ENCODE measurements around the gene HNF4A. TPM values are rescaled to one million over a fixed set of nuclear protein-coding genes. Genes with fewer than 3 reads are reported as not detected.

HNF4A gene
- total RNA-seq, 1 experiment from 2014 or later, result not detected

GRCh38 chr20:44392088-44392775, 36.7 kb downstream of the HNF4A start:
- DNase-seq (ENCODE audit: low read depth), result no peak

GRCh38 chr20:44392776-44393607, 37.5 kb downstream of the HNF4A start:
- DNase-seq (ENCODE audit: low read depth), result no peak

GRCh38 chr20:44393608-44394451, 38.3 kb downstream of the HNF4A start:
- no peak for DNase-seq (ENCODE audit: low read depth)

- DNase-seq (ENCODE audit: low read depth), result no peak
Measured at GRCh38 chr20:44394452-44394701, 38.9 kb downstream of the HNF4A start.

- no peak for DNase-seq (ENCODE audit: low read depth)
Measured at GRCh38 chr20:44394702-44395460, 39.4 kb downstream of the HNF4A start.

- DNase-seq (ENCODE audit: low read depth), result no peak
Measured at GRCh38 chr20:44395461-44396340, 40.2 kb downstream of the HNF4A start.

GRCh38 chr20:44396369-44397130, 41.1 kb downstream of the HNF4A start:
- no peak for DNase-seq (ENCODE audit: low read depth)

- DNase-seq (ENCODE audit: low read depth), result peak; percentile 72
Measured at GRCh38 chr20:44398335-44398734, 42.8 kb downstream of the HNF4A start.

GRCh38 chr20:44399446-44399845, 43.9 kb downstream of the HNF4A start:
- DNase-seq (ENCODE audit: low read depth), result no peak

GRCh38 chr20:44400671-44400969, 45.1 kb downstream of the HNF4A start:
- no peak for DNase-seq (ENCODE audit: low read depth)

GRCh38 chr20:44400970-44401769, 45.7 kb downstream of the HNF4A start:
- DNase-seq (ENCODE audit: low read depth), result no peak

GRCh38 chr20:44401770-44402390, 46.4 kb downstream of the HNF4A start:
- no peak for DNase-seq (ENCODE audit: low read depth)

GRCh38 chr20:44402391-44403193, 47.1 kb downstream of the HNF4A start:
- no peak for DNase-seq (ENCODE audit: low read depth)

GRCh38 chr20:44403194-44404112, 48.0 kb downstream of the HNF4A start:
- no peak for DNase-seq (ENCODE audit: low read depth)

GRCh38 chr20:44404204-44405181, 49.0 kb downstream of the HNF4A start:
- no peak for DNase-seq (ENCODE audit: low read depth)

GRCh38 chr20:44405257-44405656, 49.8 kb downstream of the HNF4A start:
- DNase-seq (ENCODE audit: low read depth), result no peak

All from Daoy (cell line).